HepG2 (cell line): ENCODE results near the gene SGSH. TPM values are rescaled to one million over a fixed set of nuclear protein-coding genes. Genes with fewer than 3 reads are reported as not detected.

Source experiments
- AKAP8 ChIP-seq: sonication (generic); formaldehyde crosslinking; IDR thresholded peaks from 2 replicates; pipeline ENCODE4 v1.5.1; 2020; ENCODE audit warnings: mild to moderate bottlenecking, missing genetic modification reagents
- BATF2 ChIP-seq: sonication (generic); formaldehyde crosslinking; IDR thresholded peaks from 2 replicates; pipeline ENCODE4 v1.8.0; 2022; ENCODE audit warnings: mild to moderate bottlenecking, missing genetic modification reagents, moderate library complexity
- CBX2 ChIP-seq, 2 experiments: fragments of 200-600 bp in 1 of 2; sonication (generic); formaldehyde crosslinking in 1 of 2; IDR thresholded peaks; 2 replicates each; pipeline versions ENCODE4 v1.7.0 to v1.8.1; 2018 to 2022; ENCODE audit warnings: low read depth in 2 of 2, low read length in 1 of 2, mild to moderate bottlenecking in 1 of 2, missing genetic modification reagents in 1 of 2
- KIAA2018 ChIP-seq: sonication (generic); formaldehyde crosslinking; IDR thresholded peaks from 2 replicates; pipeline ENCODE4 v1.5.0; 2020; ENCODE audit warnings: mild to moderate bottlenecking, missing genetic modification reagents, borderline replicate concordance
- MBNL3 ChIP-seq: fragments of 250-450 bp; sonication (Bioruptor Pico); conservative IDR thresholded peaks from 2 replicates; pipeline ENCODE4 v1.8.0; 2022; ENCODE audit warnings: mild to moderate bottlenecking, inconsistent platforms
- MYC ChIP-seq: sonication (generic); formaldehyde crosslinking; IDR thresholded peaks from 2 replicates; pipeline ENCODE4 v1.9.0; 2021; ENCODE audit warnings: missing genetic modification reagents, borderline replicate concordance
- NCOA2 ChIP-seq: sonication (generic); formaldehyde crosslinking; IDR thresholded peaks from 2 replicates; pipeline ENCODE4 v1.8.0; 2022; ENCODE audit warnings: inconsistent platforms
- NR2F1 ChIP-seq, 2 experiments: fragments of 450-650 bp in 1 of 2; formaldehyde crosslinking in 1 of 2; IDR thresholded peaks; 2 replicates each; pipeline versions ENCODE4 v1.5.0 to v1.6.1; 2016 to 2020; ENCODE audit warnings: mild to moderate bottlenecking in 1 of 2, missing compliant biosample characterization in 1 of 2, missing genetic modification reagents in 1 of 2, moderate library complexity in 1 of 2
- RFXANK ChIP-seq: IDR thresholded peaks from 2 replicates; pipeline ENCODE4 v1.6.1; 2016
- TIGD3 ChIP-seq: sonication (generic); formaldehyde crosslinking; IDR thresholded peaks from 2 replicates; pipeline ENCODE4 v1.5.1; 2020; ENCODE audit warnings: mild to moderate bottlenecking, missing genetic modification reagents, borderline replicate concordance
- ZFP41 ChIP-seq: sonication (generic); formaldehyde crosslinking; IDR thresholded peaks from 2 replicates; pipeline ENCODE4 v1.4.0; 2020; ENCODE audit warnings: mild to moderate bottlenecking, missing genetic modification reagents, borderline replicate concordance
- ZNF468 ChIP-seq: sonication (generic); formaldehyde crosslinking; IDR thresholded peaks from 2 replicates; pipeline ENCODE4 v1.8.0; 2022; ENCODE audit warnings: mild to moderate bottlenecking, moderate library complexity, missing genetic modification reagents
- polyA plus RNA-seq, 8 experiments: library from polyadenylated mRNA; depleted of rRNA in 3 of 8; stranded (reverse) in 7 of 8; unstranded in 1 of 8; fragments of >200 nt; fragmentation: Illumina TruSeq in 4 of 8; extraction: Trizol in 4 of 8; gene quantifications; 2 replicates each; pipeline versions ENCODE4 v1.2.1 to v1.2.3, GENCODE V29; 2011 to 2016; ENCODE audit warnings: low read depth in 4 of 8, missing spikeins in 1 of 8, mixed read lengths in 1 of 8; ENCODE audit not compliant: insufficient read depth in 1 of 8
- total RNA-seq, 5 experiments: library from RNA; depleted of rRNA; stranded (reverse); fragments of >200 nt; fragmentation: Illumina TruSeq; extraction: Trizol; gene quantifications; 2 replicates each; pipeline ENCODE4 v1.2.3, GENCODE V29; 2016; ENCODE audit warnings: low read depth in 1 of 5
- TF ChIP-seq, protein P1 (sequence below): sonication (generic); formaldehyde crosslinking; IDR thresholded peaks from 2 replicates; pipeline ENCODE4 v1.9.0; 2021; ENCODE audit warnings: missing genetic modification reagents, mild to moderate bottlenecking, borderline replicate concordance
- TF ChIP-seq, protein P2 (sequence below): IDR thresholded peaks from 2 replicates; pipeline ENCODE4 v1.6.1; 2016; ENCODE audit warnings: low read depth, control low read depth

Gene SGSH
- total and polyA plus RNA-seq, 2 of the 13 experiments (the other 11 are each of a cell fraction or from before 2014, with no cell fraction given) = 12.2 to 17.6 TPM

DNA sequence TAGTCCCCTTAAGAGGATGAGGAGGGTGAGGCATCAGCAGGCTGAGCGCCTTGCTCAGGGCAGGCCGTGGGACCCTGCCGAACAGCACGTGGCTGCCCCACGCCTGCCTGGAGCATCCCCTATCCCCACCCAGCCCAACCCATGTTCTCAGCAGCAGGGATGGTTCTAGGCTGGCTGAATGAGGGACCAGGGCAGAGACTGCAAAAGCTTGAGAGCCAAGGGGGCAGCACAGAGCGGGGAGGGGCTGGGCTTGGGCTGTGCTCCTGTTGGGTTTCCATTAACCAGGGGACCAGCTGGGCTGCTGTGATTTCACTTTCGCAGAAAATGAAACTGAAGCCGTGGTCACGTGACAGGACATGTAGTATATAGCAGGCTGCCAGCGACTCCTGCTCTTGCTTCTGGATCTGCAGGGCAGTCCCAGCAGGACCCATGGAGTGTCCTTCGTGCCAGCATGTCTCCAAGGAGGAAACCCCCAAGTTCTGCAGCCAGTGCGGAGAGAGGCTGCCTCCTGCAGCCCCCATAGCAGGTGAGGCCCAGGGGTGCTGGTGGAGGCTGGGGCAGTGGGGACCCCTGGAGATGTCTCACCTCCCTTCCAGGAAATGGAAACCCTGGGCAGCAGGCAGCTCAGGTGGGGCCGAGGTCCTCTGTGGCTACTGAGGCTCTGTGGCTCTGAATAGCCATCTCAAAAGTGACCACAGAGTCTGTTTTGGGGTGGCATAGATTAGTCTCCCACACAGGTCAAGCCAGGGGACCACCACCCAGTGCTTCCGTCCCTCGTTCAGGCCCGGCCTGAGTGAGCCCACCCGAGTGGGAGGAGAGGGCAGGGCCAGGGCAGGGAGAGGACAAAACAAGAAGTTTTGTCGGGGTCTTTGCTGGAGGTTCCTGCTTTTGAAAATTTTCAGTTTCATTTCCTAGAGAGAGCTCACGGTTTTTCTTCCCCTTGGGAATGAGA lies 43.4 kb upstream of the SGSH start (continued):
- no peak for TF ChIP-seq TIGD3
- peak; percentile 57; the same call in 1 of the 2 replicates for TF ChIP-seq NCOA2 (CRISPR knock-in tag)
- no peak for TF ChIP-seq MBNL3 (CRISPR knock-in tag)
- no peak for TF ChIP-seq RFXANK
- TF ChIP-seq MYC (CRISPR knock-in tag) = peak; percentile 50
- TF ChIP-seq, protein P1, sequence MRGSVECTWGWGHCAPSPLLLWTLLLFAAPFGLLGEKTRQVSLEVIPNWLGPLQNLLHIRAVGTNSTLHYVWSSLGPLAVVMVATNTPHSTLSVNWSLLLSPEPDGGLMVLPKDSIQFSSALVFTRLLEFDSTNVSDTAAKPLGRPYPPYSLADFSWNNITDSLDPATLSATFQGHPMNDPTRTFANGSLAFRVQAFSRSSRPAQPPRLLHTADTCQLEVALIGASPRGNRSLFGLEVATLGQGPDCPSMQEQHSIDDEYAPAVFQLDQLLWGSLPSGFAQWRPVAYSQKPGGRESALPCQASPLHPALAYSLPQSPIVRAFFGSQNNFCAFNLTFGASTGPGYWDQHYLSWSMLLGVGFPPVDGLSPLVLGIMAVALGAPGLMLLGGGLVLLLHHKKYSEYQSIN (CRISPR knock-in tag) = no peak
- TF ChIP-seq KIAA2018 (CRISPR knock-in tag) = no peak
- peak; percentile 98 for TF ChIP-seq AKAP8 (CRISPR knock-in tag)
- no peak for TF ChIP-seq ZNF468 (CRISPR knock-in tag)
- no peak; the same call in 1 of the 2 replicates for TF ChIP-seq ZFP41 (CRISPR knock-in tag)
- TF ChIP-seq CBX2 (IDR thresholded peaks at IDR 0.05; ENCODE audit: low read depth, low read length) = no peak
- TF ChIP-seq CBX2 (CRISPR knock-in tag; IDR thresholded peaks at IDR 0.05; ENCODE audit: low read depth) = no peak
- peak; percentile 9 to 14; a peak in 1 of 4 replicates for TF ChIP-seq NR2F1 (CRISPR knock-in tag; IDR thresholded peaks at IDR 0.05)
- TF ChIP-seq, protein P2, sequence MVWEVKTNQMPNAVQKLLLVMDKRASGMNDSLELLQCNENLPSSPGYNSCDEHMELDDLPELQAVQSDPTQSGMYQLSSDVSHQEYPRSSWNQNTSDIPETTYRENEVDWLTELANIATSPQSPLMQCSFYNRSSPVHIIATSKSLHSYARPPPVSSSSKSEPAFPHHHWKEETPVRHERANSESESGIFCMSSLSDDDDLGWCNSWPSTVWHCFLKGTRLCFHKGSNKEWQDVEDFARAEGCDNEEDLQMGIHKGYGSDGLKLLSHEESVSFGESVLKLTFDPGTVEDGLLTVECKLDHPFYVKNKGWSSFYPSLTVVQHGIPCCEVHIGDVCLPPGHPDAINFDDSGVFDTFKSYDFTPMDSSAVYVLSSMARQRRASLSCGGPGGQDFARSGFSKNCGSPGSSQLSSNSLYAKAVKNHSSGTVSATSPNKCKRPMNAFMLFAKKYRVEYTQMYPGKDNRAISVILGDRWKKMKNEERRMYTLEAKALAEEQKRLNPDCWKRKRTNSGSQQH (CRISPR knock-in tag) = no peak
- TF ChIP-seq BATF2 (CRISPR knock-in tag) = no peak
